HG02571 (cell line): ENCODE measurements around the gene PNMA8B.

Source experiments
- ATAC-seq: cut with Tn5 transposase; IDR thresholded peaks from one replicate; pipeline ENCODE4 v1.9.1; 2021; ENCODE audit warnings: mild to moderate bottlenecking, moderate library complexity; ENCODE audit not compliant: unreplicated experiment

The PNMA8B gene

DNA sequence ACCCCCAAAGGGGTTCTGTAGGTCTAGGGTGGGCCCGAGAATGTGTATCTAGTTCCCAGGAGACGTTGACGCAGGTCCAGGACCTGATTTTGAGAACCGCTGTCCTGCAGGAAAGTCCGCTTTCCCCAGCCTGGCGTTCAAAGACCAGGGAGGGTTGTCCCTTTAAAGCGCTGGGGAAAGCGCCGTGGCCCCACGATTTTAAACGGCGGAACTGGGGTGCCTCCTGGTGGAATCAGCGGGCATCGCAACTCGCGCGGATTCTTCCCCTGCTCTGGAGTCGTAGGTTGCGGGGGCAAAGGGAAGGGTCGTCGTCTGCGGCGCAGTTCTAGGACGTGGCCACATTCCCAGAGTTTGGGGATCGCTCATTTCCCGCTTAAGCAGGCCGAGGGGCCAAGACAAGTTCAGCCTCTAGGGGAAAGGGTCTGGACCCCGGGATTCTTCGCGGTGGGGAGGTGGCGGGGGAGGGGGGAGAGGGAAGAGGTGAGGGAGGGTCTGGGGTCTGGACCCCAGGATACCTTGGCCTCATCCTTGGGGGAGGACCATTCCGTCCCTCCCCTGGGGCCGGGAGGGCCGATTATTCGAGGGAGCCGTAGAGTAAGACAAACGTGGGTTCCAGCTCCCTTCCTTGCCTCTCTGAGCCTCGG lies 7.7 kb downstream of the PNMA8B start:
- ATAC-seq = no peak

- ATAC-seq = no peak
Measured at GRCh38 chr19:46487178-46487801, 8.4 kb downstream of the PNMA8B start.

GRCh38 chr19:46486358-46486757 lies 9.3 kb downstream of the PNMA8B start:
- ATAC-seq = no peak

GRCh38 chr19:46484656-46485055 lies 11.0 kb downstream of the PNMA8B start:
- ATAC-seq = no peak

- ATAC-seq = no peak
Measured at GRCh38 chr19:46482631-46483030, 13.0 kb downstream of the PNMA8B start.

GRCh38 chr19:46481947-46482346 lies 13.7 kb downstream of the PNMA8B start:
- no peak for ATAC-seq

GRCh38 chr19:46481223-46481848 lies 14.3 kb downstream of the PNMA8B start:
- no peak for ATAC-seq

DNA sequence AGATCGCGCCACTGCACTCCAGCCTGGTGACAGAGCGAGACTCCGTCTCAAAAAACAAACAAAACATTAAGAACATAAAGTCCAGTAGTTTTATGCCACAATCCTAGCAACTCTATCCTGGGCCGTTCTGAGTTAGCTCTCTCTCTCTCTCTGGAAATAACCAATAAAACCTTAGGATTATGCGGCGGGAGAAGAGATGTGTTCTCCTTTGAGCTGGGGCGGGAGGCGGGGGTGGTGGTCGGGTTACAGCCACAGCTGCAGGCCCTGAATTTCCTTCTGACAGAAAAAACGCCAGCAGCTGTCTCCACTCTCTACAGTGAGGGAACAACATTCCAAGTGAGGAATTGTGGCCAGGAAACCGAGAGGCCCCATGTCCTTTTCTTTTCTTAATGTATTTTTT lies 15.3 kb downstream of the PNMA8B start:
- no peak for ATAC-seq

GRCh38 chr19:46478356-46478986 lies 17.2 kb downstream of the PNMA8B start:
- ATAC-seq = no peak

- no peak for ATAC-seq
Measured at GRCh38 chr19:46475986-46476385, 19.7 kb downstream of the PNMA8B start.

DNA sequence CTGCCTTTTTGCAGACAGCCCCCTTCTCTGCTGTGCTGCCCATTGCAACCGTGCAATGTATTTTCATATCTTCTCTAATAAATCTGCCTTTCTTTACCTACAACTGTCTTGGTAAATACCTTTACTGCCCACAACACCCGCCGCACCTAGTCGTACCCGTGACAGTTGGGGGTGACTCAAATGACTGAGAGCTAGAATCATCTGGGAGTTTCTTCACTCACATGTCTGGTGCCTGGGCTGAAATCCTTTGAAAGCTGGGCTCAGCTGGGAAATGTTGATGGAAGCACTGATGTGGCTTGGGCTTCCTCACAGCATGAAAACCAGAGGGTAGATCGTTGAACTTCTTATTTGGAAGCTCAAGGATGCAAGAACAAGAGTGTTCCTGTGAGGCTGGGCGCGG lies 21.5 kb downstream of the PNMA8B start:
- ATAC-seq = no peak

DNA sequence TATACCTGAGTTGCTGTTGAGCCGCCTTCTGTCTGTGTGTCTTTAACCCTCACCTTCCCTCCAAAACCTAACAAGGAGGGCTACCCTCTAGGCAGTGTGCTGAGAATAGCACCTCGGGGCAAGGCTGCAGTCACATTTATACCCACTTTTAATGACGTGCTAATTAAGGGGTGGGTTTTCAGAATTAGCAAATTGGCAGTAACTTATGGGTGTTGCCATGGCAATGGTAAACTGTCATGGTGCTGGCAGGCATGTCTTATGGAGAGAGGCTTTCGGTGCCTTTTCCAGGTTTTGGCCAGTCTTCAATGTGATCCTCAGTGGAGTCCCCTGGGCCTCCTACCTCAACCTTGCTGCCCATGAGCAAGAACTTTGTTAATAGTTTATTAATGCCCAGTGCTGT lies 23.1 kb downstream of the PNMA8B start:
- ATAC-seq = no peak

GRCh38 chr19:46471811-46472543 lies 23.7 kb downstream of the PNMA8B start:
- ATAC-seq = no peak

DNA sequence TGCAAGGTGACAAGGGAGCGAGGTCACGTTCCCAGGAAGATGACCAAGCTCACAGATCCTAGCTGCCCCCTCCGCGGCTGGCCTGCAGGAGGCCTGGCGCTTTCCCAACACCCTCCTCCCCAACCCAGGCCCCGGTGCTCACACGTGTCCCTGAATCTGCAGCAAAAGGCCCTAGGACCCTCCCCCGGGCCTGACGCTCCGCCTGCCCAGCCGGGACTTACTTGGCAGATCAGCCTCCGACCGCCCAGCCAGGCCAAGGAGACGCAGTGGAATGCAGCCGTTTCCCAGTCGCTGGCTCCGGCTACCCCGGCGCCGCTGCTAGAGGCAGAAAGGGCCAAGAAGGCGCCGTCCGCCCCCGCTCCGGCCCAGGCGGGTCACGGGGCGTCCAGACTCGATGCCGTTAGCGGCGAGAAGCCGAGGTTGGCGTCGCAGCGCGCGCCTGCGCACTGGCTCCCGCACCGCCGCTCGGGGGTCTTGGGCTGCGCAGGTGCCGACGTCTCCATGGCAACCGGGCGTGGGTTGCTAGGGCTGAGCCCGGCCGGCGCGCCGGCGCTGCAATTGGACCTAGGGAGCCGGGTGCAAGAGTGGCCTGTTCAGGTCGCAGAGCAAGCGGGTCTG lies 24.4 kb downstream of the PNMA8B start, which contains the start of gene PNMA8A:
Gene PNMA8A (minus strand): TSS at position 448 of the 618 bp plus-strand sequence. CDS start 528 bp downstream, outside the sequence.
- no peak for ATAC-seq

- no peak for ATAC-seq
Measured at GRCh38 chr19:46470376-46470775, 25.3 kb downstream of the PNMA8B start.

GRCh38 chr19:46469541-46470185 lies 26.0 kb downstream of the PNMA8B start:
- ATAC-seq = no peak

GRCh38 chr19:46466536-46467196 lies 29.0 kb downstream of the PNMA8B start:
- ATAC-seq = no peak

DNA sequence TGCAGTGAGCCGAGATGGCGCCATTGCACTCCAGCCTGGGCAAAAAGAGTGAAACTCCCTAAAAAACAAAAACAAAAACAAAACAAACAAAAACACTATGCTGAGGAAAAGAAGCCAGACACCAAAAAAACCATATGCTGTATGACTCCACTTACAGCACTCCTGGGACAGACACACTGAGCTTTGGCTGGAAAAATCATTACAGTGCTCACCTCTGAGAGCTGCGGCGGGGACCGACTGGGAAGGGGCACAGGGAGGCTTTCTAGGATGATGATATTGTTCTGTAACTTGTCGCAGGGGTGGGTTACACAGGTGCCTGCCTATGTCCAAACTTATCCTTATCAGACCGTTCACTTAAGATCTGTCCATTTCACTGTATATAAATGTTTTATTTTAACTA lies 32.2 kb downstream of the PNMA8B start:
- ATAC-seq = no peak

GRCh38 chr19:46461537-46461936 lies 34.1 kb downstream of the PNMA8B start:
- ATAC-seq = no peak

DNA sequence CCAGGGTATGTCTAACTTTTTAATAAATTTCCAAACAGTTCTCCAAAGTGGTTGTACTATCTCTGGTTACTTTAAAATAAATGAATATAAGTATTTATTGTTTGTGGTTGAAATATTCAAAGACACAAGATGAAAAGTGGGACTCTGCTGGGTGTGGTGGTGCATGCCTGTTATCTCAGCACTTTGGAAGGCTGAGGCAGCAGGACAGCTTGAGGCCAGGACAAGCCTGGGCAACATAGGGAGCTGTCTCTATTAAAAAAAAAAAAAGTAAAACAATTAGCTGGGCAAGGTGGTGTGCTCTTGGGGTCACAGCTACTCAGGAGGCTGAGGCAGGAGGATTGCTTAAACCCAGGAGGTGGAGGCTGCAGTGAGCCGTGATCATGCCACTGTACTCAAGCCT lies 34.7 kb downstream of the PNMA8B start:
- no peak for ATAC-seq
